DMS114 treated with DMSO at 0.1 percent for 48 hours (cell line): ENCODE measurements around the gene NT5M.

Experiments
- DNase-seq: peaks from one replicate; lab custom pipeline; 2025; ENCODE audit not compliant: unreplicated experiment; lab: John Stamatoyannopoulos, UW

The NT5M gene

DNA sequence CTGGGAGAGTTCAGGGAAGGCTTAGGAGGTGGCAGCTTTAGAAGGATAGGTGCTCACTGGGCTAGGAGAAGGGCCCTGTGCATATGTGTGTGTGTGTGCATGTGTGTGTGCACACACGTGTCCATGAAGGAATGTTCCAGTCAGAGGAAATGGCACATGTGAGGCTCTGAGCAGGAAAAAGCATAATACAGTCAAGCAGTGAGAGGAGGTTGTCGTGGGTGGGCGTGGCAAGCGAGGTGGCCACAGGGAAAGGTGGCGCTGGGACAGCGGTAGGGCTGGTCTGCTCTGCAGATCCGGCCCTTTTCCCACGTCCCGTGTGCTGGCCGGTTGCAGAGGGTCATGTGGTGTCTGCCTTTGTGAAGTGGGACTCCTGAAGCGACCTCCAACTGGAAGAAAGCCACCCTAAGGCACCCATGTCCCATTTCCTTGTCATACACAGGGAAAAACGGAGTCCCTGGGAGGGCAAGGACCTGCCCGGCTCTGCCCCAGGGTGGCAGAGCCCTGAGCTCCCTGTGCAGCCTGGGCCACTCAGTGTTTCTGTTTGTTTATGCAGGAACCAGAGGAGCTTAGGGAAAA is 40.1 kb downstream of the NT5M start:
- DNase-seq = no peak

DNA sequence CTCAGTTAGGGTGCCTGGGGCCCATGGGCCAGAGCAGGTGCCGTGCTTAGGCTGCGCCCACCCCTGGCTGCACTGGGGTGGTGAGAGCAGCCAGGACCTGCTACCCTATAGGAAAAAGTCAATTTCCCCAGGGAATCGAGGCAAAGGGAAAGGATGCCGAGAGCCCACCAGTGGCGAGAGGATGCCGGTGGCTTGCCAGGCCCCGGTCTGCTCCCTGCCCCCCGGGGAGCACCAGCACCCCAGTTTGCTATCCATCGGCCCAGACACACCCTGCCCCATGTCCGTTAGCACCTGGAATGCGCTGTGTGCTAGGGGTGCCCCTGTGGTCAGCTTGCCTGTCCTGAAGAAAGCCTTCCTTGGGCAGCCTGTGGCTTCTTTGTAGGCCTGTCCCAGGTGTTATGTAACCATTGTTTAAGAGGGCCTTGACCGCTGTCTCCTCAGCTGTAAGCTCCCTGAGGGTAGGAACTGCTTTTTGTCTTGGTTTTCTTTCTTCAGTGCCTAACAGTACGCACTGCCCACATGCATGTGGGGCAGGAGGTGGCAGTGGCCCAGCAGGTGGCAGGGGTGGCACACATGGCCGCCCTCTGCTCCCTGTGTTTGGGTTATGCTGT is 40.8 kb downstream of the NT5M start:
- no peak for DNase-seq

GRCh38 chr17:17344507-17345293 is 41.5 kb downstream of the NT5M start:
- no peak for DNase-seq

DNA sequence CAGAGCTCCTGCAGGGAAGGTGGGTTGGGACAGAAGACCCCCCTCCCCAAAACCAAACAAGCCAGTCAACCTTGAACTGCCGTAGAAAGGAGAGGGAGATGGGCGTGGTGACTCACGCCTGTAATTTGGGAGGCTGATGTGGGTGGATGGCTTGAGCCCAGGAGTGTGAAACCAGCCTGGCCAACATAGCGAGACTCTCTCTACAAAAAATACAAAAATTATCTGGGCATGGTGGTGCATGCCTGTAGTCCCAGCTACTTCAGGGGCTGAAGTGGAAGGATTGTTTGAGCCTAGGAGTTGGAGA is 42.1 kb downstream of the NT5M start:
- DNase-seq = no peak

GRCh38 chr17:17345686-17346427 is 42.7 kb downstream of the NT5M start:
- no peak for DNase-seq

DNA sequence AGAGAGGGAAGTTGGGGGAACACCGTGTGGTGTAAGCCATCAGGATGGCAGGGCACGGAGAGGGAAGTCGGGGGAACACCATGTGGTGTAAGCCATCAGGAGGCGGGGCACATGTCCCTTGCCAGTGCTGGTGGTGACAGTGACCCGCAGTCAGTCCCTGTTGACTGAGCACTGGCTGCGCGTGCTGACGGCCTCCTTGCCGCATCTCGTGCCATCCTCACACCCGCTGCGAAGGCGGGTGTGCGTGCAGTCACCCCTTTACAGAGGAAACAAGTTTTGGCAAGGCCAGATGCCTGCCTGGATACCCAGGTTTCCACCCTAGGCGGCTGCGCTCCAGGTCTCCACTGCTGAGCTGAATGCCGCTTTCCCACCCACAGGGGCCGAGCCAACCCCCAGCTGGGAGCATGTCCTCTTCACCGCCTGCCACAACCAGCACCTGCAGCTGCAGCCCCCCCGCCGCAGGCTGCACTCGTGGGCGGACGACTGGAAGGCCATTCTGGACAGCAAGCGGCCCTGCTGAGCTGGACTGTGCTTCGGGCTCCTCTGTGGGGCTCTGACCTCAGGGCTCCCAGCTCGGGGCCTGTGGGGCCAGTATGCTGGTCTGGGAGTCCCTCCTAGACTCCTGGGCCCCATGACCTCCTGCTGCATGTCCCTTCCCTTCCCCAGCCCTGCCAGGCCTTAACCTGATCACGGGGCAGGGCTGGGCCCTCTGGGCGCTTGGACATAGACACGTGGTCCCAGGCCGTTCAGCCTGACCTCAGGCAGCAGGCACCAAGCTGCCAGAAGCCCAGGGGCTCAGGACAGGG is 43.5 kb downstream of the NT5M start:
- DNase-seq = no peak

DNA sequence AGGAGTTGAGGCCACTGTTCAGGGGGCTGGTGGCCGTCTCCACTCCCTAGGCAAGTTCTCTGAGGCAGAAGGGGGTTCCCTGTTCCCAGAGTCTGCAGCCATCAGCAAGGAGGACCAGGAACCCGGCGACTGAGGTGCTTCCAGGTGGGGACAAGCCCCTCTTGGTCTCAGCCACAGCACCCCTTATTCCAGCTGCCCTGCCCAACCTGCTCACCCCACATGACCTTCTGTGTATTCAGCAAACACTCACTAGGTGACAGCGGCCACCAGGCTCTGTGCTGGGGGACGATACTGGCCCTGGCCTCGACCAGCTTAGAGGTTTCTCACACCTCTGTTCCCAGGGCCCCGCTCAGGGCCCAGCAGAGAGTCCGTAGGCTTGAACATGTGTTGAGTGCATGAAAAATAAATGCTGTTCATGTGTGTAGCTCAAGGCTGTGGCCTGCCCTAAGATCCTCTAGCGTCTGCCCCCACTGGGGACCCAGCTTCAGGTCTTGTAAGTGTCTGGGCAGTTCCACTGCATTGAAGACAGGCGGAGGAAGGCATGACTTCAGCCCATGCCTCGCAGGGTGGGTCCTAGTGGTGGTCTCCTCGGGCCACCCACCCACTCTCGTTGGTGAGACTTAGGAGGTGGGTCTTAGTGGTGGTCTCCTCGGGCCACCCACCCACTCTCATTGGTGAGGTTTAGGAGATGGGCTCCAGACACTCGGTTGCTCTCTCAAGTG is 44.2 kb downstream of the NT5M start:
- DNase-seq = no peak

GRCh38 chr17:17347956-17348871 is 45.0 kb downstream of the NT5M start:
- no peak for DNase-seq

DNA sequence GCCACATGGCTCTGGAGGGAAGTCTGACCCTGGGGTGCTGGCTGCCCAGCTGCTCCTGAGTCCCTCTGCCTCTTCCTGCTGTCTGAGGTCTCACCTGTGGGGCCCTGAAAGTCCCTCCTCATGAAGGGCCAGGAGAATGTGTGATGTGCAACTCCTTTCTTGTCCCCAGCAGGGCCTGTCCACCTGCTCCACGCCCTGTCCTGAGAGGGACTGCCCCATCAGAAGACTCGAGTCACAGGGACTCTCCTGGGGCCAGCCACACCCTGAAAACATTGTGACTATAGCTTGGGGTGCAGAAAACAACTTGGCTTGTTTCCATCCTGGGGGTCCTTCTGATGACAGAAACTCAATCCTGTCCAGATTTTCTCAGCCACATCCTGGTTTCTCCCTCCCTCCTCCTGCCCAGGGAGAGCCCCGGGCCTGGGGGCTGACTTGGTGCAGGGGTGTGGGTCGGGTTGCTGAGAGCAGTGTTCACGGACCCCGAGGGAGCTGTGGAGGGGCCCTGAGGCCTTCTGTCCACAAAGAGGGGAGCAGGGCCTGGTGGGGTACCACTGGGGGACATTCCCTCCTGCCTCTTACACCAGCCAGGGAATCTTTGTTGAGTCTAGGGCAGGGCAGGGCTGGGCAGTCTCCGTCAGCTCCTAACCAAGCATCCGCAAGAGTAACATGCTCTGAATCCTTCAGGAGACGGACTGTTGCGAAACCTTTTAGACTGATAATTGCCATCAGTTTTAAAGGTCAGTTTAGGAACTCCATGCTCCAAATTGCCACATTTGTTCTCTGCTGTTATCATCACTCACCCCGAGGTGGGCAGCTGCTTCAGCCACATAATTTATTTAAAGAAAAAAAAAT is 45.9 kb downstream of the NT5M start:
- no peak for DNase-seq

GRCh38 chr17:17349724-17350106 is 46.5 kb downstream of the NT5M start:
- DNase-seq = no peak

GRCh38 chr17:17350491-17351355 is 47.5 kb downstream of the NT5M start:
- DNase-seq = no peak

GRCh38 chr17:17351356-17351891 is 48.3 kb downstream of the NT5M start:
- DNase-seq = no peak

- DNase-seq = no peak
These were observed 49.0 kb downstream of the NT5M start for GRCh38 chr17:17351901-17352781.

- DNase-seq = no peak
These were observed 49.9 kb downstream of the NT5M start for GRCh38 chr17:17352836-17353624.

- DNase-seq = no peak
These were observed 50.7 kb downstream of the NT5M start for GRCh38 chr17:17353625-17354484.
